ENCODE results near the gene STK10. TPM values are rescaled to one million over a fixed set of nuclear protein-coding genes. Genes with fewer than 3 reads are reported as not detected.

Gene STK10
- total RNA-seq, 3 donors from 2014 or later: 17.1 to 32.5 (median 23.3) TPM

- Histone ChIP-seq H3K9me3 (no peaks in the 10 kb centered on the region), H3K4me1 (no peaks in the 10 kb centered on the region), H3K36me3 (no peaks in the 10 kb centered on the region), H3K27ac (no peak overlapping the region), H3K27me3 (no peaks in the 10 kb centered on the region), H3K4me3 (no peak overlapping the region)
- intact Hi-C loops (cut with DNase I; ENCODE audit: low total_unique reads): no loop called here
- TF ChIP-seq CTCF (IDR thresholded peaks at IDR 0.05) (no peak), POLR2AphosphoS5 (IDR thresholded peaks at IDR 0.05) (no peak), POLR2A (IDR thresholded peaks at IDR 0.05) (no peak)
- DNase-seq (ENCODE audit: low spot score in 2 of 2): no peak
Observed at GRCh38 chr5:172098046-172098445, 90.0 kb downstream of the STK10 start.

GRCh38 chr5:172097356-172097755, 90.7 kb downstream of the STK10 start:
- intact Hi-C loops (cut with DNase I; ENCODE audit: low total_unique reads): no loop called here
- Histone ChIP-seq H3K27ac (no peak overlapping the region), H3K4me1 (no peaks in the 10 kb centered on the region), H3K4me3 (no peak overlapping the region), H3K27me3 (no peaks in the 10 kb centered on the region), H3K36me3 (no peaks in the 10 kb centered on the region), H3K9me3 (no peaks in the 10 kb centered on the region)
- TF ChIP-seq POLR2AphosphoS5 (IDR thresholded peaks at IDR 0.05) (no peak), POLR2A (IDR thresholded peaks at IDR 0.05) (no peak), CTCF (IDR thresholded peaks at IDR 0.05) (no peak)
- DNase-seq (ENCODE audit: low spot score in 2 of 2): no peak

GRCh38 chr5:172096207-172096940, 91.7 kb downstream of the STK10 start:
- Histone ChIP-seq H3K4me3 (no peak overlapping the region), H3K36me3 (no peaks in the 10 kb centered on the region), H3K9me3 (no peaks in the 10 kb centered on the region), H3K4me1 (no peaks in the 10 kb centered on the region), H3K27me3 (no peaks in the 10 kb centered on the region), H3K27ac (no peak overlapping the region)
- TF ChIP-seq POLR2AphosphoS5 (IDR thresholded peaks at IDR 0.05) (no peak), POLR2A (IDR thresholded peaks at IDR 0.05) (no peak), CTCF (IDR thresholded peaks at IDR 0.05) (no peak)
- intact Hi-C loops (cut with DNase I; ENCODE audit: low total_unique reads): no loop called here
- DNase-seq (ENCODE audit: low spot score in 2 of 2): no peak

DNA sequence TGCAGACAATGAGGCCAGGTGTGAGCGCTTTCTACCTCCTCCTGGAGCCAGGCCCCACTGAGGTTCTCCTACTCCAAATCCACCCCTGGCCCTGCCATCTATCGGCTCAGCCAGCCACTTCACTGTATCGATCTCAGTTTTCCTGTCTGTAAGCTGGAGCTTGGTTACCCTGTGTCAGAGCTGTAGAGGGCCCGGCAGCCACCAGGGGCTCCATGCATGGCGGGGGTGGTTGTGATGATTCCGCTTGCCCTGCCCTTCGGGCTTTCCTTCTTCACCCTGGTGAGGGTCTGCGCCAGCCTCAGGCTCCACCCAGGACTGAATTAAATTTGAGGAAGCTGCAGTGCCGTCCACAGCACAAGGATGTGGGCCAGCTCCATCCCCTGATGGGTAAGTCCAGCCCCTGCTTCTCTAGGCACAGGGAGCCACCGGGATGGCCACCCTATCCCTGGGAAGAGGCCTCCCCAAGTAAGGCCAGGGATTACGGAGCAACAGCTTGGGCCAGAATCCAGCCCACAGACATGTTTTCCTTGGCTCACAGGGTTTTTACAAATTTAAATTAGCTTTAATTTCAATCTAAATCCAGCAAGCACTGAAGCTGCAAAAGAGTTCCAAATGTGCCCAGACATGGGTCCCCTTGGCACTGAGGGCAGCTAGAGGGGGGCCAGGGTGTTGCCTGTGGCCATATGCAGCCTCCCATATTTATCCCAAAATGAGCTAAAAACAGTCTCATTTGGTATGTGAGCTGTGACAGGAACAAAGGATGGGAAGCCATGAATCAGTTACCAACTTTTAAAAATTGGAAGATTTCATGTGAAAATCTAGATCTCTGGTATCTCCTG, 92.4 kb downstream of the STK10 start:
- Histone ChIP-seq H3K4me3 (no peak overlapping the region), H3K27ac (no peak overlapping the region), H3K9me3 (no peaks in the 10 kb centered on the region), H3K27me3 (no peaks in the 10 kb centered on the region), H3K4me1 (no peaks in the 10 kb centered on the region), H3K36me3 (no peaks in the 10 kb centered on the region)
- no peak for DNase-seq (ENCODE audit: low spot score in 2 of 2)
- TF ChIP-seq POLR2A (IDR thresholded peaks at IDR 0.05): no peak
- no peak for TF ChIP-seq POLR2AphosphoS5 (IDR thresholded peaks at IDR 0.05)
- intact Hi-C loops (cut with DNase I; ENCODE audit: low total_unique reads): no loop called here

GRCh38 chr5:172093965-172094364, 94.1 kb downstream of the STK10 start:
- intact Hi-C loops (cut with DNase I; ENCODE audit: low total_unique reads): no loop called here
- Histone ChIP-seq H3K9me3 (no peaks in the 10 kb centered on the region), H3K4me3 (no peak overlapping the region), H3K36me3 (no peaks in the 10 kb centered on the region), H3K4me1 (no peaks in the 10 kb centered on the region), H3K27ac (no peak overlapping the region), H3K27me3 (no peaks in the 10 kb centered on the region)
- peak in 1 of 2 donors; percentile 19 for DNase-seq (ENCODE audit: low spot score in 2 of 2)
- no peak for TF ChIP-seq POLR2A (IDR thresholded peaks at IDR 0.05)
- TF ChIP-seq POLR2AphosphoS5 (IDR thresholded peaks at IDR 0.05): no peak
- no peak for TF ChIP-seq CTCF (IDR thresholded peaks at IDR 0.05)

Data from breast epithelium (tissue), 4 donors.